ENCODE data around the gene DDX27. TPM values are rescaled to one million over a fixed set of nuclear protein-coding genes. Genes with fewer than 3 reads are reported as not detected.

DDX27 gene
- total and polyA plus RNA-seq, 2 of the 13 experiments (the other 11 are each of a cell fraction or from before 2014, with no cell fraction given): 42.6 to 72.8 TPM

GRCh38 chr20:49185071-49185761 is 34.0 kb upstream of the DDX27 start (continued):
- TF ChIP-seq GMEB2 (CRISPR knock-in tag; IDR thresholded peaks at IDR 0.05; ENCODE audit: low read depth) (no peak), ZNF512 (CRISPR knock-in tag; IDR thresholded peaks at IDR 0.05) (no peak), SMAD1 (CRISPR knock-in tag; IDR thresholded peaks at IDR 0.05; ENCODE audit: borderline replicate concordance, low read depth) (no peak), ZNF761 (CRISPR knock-in tag; conservative IDR thresholded peaks at IDR 0.05) (no peak), ZNF597 (CRISPR knock-in tag; IDR thresholded peaks at IDR 0.05) (no peak), E2F5 (CRISPR knock-in tag; conservative IDR thresholded peaks at IDR 0.05) (no peak), ZNF510 (CRISPR knock-in tag; IDR thresholded peaks at IDR 0.05; ENCODE audit: low read depth) (no peak), THAP9 (CRISPR knock-in tag; IDR thresholded peaks at IDR 0.05; ENCODE audit: borderline replicate concordance) (no peak), ZMYM4 (CRISPR knock-in tag; IDR thresholded peaks at IDR 0.05) (no peak), SMAD9 (CRISPR knock-in tag; IDR thresholded peaks at IDR 0.05) (no peak), PBX3 (CRISPR knock-in tag; IDR thresholded peaks at IDR 0.05; ENCODE audit: borderline replicate concordance) (no peak), TAF15 (IDR thresholded peaks at IDR 0.05; ENCODE audit: low read depth, low read length, poor library complexity, severe bottlenecking) (no peak), HOMEZ (CRISPR knock-in tag; IDR thresholded peaks at IDR 0.05; ENCODE audit: low read depth) (no peak), ELF1 (CRISPR knock-in tag; IDR thresholded peaks at IDR 0.05) (no peak), KDM2A (CRISPR knock-in tag; IDR thresholded peaks at IDR 0.05; ENCODE audit: borderline replicate concordance, low read depth) (no peak), ESRRA (CRISPR knock-in tag; IDR thresholded peaks at IDR 0.05; ENCODE audit: low read depth) (no peak), ARNT (IDR thresholded peaks at IDR 0.05) (no peak), HNRNPUL1 (IDR thresholded peaks at IDR 0.05; ENCODE audit: low read depth, low read length) (peak; percentile 99)
